ENCODE results near the gene MAJIN.

- TF ChIP-seq POLR2AphosphoS5 (IDR thresholded peaks at IDR 0.05; ENCODE audit: low read depth, low read length) (no peak), POLR2A (IDR thresholded peaks at IDR 0.05; ENCODE audit: low read depth, low read length) (no peak), TAF1 (IDR thresholded peaks at IDR 0.05; ENCODE audit: borderline replicate concordance, low read depth, low read length) (no peak)
These were observed 80.0 kb downstream of the MAJIN start for GRCh38 chr11:64891880-64892279.
